B cell (primary cell): Measurements from ENCODE around the gene HS2ST1.

Experiments used
- EZH2 ChIP-seq: IDR thresholded peaks from 2 replicates; pipeline ENCODE4 v1.6.1; 2012; ENCODE audit warnings: borderline replicate concordance, low read depth, mild to moderate bottlenecking, moderate library complexity, low read length; ENCODE audit not compliant: insufficient read depth, poor library complexity, severe bottlenecking
- TF ChIP-seq, protein P1 (sequence below): fragments of 200-600 bp; IDR thresholded peaks from one replicate; pipeline ENCODE4 v1.8.0; 2022; ENCODE audit warnings: antibody characterized with exemption, mild to moderate bottlenecking

- TF ChIP-seq, protein P1, sequence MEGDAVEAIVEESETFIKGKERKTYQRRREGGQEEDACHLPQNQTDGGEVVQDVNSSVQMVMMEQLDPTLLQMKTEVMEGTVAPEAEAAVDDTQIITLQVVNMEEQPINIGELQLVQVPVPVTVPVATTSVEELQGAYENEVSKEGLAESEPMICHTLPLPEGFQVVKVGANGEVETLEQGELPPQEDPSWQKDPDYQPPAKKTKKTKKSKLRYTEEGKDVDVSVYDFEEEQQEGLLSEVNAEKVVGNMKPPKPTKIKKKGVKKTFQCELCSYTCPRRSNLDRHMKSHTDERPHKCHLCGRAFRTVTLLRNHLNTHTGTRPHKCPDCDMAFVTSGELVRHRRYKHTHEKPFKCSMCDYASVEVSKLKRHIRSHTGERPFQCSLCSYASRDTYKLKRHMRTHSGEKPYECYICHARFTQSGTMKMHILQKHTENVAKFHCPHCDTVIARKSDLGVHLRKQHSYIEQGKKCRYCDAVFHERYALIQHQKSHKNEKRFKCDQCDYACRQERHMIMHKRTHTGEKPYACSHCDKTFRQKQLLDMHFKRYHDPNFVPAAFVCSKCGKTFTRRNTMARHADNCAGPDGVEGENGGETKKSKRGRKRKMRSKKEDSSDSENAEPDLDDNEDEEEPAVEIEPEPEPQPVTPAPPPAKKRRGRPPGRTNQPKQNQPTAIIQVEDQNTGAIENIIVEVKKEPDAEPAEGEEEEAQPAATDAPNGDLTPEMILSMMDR = no peak
- TF ChIP-seq EZH2 = no peak
These were observed 239.9 kb downstream of the HS2ST1 start for GRCh38 chr1:87154384-87154783.
